Choroid plexus epithelial cell (primary cell): Measurements from ENCODE around the gene SPACDR.
"Not testable (repeated sequence)": the region's sequence is repeated elsewhere in the genome, so short reads cannot be mapped to it uniquely, and the experiment has no call there.

Source experiments
- DNase-seq: peaks from one replicate; pipeline ENCODE4 v3.0.0-alpha.2; 2010; ENCODE audit warnings: low read depth
- H3K4me3 ChIP-seq: 2 replicates; pipeline ENCODE4 v1.5.1; 2011; ENCODE audit warnings: low read depth, mild to moderate bottlenecking, control low read depth, low read length, moderate library complexity
- TF ChIP-seq, protein P1 (sequence below): conservative IDR thresholded peaks from 2 replicates; pipeline ENCODE4 v1.5.1; 2011; ENCODE audit warnings: low read depth, mild to moderate bottlenecking, control low read depth, inconsistent platforms, low read length, moderate library complexity

The SPACDR gene

DNA sequence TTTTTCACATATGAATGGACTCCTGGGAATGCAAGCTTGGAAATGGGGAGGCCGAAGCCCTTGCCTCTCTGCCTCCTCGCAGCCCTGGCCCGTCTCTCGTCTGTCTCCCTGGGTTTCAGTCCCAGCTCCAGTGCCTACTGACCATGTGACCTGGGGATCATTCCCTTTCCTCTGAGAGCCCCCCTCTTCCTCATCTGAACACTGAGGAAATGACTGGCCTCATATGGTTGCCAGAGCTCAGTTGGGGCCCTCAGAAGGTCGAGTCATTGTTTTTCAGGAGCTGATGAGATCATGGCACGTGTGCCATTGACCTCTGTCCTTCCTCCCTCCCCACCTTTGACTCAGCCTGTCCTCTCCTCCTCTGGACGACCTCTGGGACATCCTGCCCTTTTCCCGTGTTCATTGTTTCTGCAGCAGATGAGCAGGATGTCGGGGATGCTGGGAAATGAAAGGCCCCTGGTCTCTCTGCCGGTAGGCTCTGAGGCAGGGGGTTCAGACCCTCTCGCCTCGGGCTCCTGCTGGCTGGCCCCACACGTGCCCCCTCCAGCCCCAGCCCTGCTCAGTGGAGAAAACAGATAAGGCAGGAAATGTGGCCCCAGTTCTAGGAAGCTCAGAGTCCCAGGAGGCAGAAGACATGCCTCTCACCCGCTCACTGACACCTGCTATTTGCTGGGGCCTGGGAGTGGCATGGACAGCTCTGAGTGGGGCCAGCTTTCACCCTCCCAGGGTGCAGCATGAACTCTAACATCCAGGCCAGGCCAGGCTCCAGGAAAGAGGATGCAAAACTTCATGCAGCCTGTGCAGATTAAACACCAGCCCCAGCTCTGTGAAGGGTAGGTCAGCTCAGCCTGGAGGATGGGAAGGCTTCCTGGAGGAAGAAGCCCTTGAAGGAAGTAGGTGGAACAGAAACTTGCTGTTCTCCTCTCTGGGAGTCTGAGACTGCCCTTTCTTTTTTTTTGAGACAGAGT is 19.5 kb downstream of the SPACDR start:
- peak; percentile 61 for DNase-seq
- TF ChIP-seq, protein P1, sequence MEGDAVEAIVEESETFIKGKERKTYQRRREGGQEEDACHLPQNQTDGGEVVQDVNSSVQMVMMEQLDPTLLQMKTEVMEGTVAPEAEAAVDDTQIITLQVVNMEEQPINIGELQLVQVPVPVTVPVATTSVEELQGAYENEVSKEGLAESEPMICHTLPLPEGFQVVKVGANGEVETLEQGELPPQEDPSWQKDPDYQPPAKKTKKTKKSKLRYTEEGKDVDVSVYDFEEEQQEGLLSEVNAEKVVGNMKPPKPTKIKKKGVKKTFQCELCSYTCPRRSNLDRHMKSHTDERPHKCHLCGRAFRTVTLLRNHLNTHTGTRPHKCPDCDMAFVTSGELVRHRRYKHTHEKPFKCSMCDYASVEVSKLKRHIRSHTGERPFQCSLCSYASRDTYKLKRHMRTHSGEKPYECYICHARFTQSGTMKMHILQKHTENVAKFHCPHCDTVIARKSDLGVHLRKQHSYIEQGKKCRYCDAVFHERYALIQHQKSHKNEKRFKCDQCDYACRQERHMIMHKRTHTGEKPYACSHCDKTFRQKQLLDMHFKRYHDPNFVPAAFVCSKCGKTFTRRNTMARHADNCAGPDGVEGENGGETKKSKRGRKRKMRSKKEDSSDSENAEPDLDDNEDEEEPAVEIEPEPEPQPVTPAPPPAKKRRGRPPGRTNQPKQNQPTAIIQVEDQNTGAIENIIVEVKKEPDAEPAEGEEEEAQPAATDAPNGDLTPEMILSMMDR = no peak
- H3K4me3 ChIP-seq = no peak overlapping the region

DNA sequence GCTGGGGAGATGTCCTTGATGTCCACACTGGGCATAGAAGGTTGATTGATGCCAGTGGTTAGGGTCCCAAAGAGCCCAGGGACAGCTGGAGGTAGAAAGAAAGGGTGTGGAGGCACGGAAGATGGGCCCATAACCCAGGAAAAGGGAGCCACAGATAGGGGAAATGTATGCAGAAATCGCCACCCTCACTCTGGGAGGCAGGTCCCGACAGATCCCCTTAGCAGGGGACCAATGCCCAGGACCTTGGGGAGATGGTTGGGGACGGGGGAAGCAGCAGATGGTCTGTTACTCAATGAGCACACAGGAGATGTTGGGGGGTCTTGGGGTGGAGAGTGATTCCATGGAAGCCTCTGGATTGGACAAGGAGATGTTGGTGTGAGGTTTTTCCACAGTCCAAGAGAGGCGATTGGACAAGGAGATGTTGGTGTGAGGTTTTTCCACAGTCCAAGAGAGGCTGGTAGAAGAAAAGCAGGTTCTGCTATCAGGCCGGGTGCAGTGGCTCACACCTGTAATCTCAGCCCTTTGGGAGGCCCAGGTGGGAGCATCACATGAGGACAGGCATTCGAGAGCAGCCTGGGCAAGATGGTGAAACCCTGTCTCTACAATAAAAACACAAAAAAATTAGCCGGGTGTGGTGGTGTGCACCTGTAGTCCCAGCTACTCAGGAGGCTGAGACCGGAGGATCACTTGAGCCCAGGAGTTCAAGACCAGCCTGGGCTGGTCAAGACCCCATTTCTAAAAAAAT is 20.8 kb downstream of the SPACDR start:
- TF ChIP-seq, protein P1 = no peak
- no peak overlapping the region for H3K4me3 ChIP-seq
- DNase-seq = no peak

DNA sequence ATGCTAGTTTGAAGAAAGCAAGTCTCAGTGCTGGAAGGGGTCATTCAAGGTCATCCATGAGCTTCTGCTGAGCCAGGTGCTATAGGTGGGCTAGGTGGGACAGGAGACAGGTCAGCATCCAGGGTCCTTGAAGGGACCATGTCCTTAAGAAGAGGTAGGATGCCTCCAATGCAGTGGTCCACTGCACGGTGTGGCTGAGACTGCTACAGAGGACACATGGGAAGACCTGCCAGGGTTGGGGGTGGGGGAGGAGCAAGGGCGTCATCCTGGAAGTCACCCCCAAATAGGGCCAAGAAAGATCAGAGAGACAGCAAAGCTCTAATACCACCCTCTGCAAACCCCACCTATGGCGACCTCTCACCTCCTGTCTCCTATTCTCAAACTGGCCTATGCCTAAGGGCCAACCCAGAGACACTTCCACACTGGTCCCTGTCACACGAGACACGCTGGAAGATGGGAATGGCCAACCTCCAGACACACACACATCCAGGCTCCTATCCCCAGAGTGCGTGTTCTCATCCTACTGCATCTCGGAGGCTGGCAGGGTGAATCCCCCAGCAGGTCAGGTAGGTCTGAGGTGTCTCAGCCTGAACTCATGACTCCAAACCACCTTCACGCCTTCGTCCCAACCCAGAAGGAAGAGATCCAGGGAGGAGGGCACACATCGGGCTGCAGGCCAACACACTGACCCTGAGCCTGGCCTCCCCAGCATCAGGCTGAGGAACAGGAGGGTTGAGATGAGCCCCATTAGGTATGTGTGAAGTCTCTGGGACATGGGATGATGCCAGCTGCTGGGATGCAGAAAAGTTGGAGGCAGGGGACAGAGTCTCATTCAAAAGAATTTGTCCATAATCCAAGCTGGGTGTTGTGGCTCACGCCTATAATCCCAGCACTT is 22.2 kb downstream of the SPACDR start:
- TF ChIP-seq, protein P1 = no peak
- H3K4me3 ChIP-seq = no peak overlapping the region
- no peak for DNase-seq

DNA sequence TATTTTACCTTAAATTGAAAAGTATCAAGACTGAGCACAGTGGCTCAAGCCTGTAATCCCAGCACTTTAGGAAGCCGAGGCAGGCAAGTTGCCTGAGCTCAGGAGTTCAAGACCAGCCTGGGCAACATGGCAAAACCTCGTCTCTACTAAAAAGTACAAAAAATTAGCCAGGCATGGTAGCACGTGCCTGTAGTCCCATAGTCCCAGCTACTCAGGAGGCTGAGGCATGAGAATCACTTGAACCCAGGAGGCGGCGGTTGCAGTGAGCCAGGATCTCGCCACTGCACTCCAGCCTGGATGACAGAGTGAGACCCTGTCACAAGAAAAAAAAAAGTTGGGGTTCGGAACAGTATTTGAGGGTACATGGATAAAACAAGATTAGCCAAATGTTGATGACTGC is 24.8 kb downstream of the SPACDR start:
- H3K4me3 ChIP-seq, DNase-seq: not testable (repeated sequence)

DNA sequence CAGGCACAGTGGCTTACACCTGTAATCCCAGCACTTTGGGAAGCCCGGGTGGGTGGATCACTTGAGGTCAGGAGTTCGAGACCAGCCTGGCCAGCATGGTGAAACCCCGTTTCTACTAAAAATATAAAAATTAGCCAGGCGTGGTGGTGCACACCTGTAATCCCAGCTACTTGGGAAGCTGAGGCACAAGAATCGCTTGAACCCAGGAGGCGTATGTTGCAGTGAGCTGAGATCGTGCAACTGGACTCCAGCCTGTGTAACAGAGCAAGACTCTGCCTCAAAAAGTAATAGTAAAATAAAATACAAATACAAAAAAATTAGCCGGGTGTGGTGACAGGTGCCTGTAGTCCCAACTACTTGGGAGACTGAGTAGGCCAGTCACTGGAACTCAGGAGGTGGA is 25.3 kb downstream of the SPACDR start:
- not testable (repeated sequence) for DNase-seq, H3K4me3 ChIP-seq

DNA sequence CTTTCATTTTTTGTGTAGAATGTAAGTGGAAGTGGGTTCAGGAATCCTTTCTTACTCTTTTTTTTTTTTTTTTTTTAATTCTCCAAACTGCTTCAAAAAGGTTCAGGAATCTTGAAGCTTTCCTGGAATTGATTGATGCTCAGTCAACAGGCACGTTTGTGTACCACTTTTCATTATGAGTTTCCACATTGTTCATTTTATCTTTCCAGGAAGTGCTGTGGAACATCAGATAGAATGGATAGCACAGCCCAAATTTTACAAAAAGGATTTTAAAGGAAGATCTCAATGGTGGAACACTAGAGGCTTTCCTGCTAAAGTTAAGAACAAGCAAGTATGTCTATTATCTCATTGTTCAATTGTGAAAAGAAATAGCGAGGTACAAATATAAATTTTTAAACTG is 25.9 kb downstream of the SPACDR start:
- TF ChIP-seq, protein P1 = no peak
- H3K4me3 ChIP-seq = no peak overlapping the region
- DNase-seq = no peak

DNA sequence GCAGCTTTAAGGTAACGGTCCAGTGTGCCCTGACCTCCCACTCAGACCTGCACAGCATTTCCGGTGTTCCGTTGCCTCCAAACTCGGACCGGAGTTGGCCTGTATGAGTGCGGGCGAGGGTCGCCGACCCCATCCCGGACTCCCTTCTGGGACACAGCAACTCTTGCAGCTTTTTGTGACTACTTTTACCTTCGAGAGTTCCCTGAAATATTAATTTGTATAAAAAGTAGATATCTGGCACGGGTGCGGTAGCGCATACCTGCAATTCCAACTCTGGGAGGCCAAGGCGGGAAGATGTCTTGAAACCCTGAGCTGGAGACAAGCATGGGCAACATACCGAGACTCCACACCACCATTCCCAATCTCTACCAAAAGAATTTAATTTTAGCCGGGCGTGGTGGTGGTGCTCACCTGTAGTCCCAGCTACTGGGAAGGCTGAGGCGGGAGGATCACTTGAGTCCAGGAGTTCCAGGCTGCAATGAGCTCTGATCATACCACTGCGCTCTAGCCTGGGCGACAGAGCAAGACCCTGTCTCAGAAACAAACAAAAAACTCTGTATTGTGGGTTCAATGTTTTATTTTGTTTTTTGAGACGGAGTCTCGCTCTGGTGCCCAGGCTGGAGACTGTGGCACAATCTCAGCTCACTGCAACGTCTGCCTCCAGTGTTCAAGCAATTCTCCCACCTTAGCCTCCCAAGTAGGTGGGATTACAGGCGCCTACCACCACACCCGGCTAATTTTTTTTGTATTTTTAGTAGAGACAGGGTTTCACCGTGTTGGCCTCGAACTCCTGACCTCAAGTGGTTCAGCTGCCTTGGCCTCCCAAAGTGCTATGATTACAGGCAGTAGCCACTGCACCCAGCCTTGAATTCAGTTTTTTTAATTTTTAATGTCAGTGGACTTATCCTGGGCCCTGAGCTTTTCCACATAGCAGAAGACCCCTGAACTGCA is 26.6 kb downstream of the SPACDR start:
- no peak overlapping the region for H3K4me3 ChIP-seq
- no peak for DNase-seq

More for the DNA sequence above, 26.6 kb downstream of the SPACDR start:
- TF ChIP-seq, protein P1 = no peak
